Ramos (cell line): Measurements from ENCODE around the gene RXRB.

Experiments
- in situ Hi-C: fragments of 300-500 bp; cut with MboI; formaldehyde crosslinking; loops from one replicate; pipeline ENCODE4 v1.14.3; 2022; ENCODE audit warnings: low sequenced_read_pairs; ENCODE audit not compliant: unreplicated experiment

The RXRB gene

GRCh38 chr6:33213166-33213988 is 12.9 kb upstream of the RXRB start:
- in situ Hi-C loops, result no loop called here

- in situ Hi-C loops, result no loop called here
These were observed 12.3 kb upstream of the RXRB start for GRCh38 chr6:33212857-33213165.

- in situ Hi-C loops, result no loop called here
These were observed 11.4 kb upstream of the RXRB start for GRCh38 chr6:33211666-33212422.

- in situ Hi-C loops, result no loop called here
These were observed 10.7 kb upstream of the RXRB start for GRCh38 chr6:33211136-33211535.

- in situ Hi-C loops, result no loop called here
These were observed 9.4 kb upstream of the RXRB start for GRCh38 chr6:33209856-33210255.

GRCh38 chr6:33208091-33208967 is 7.9 kb upstream of the RXRB start, which contains the start of gene RING1:
RING1 (plus strand) TSS chr6:33208500; CDS start chr6:33208823, 323 bp downstream.
- in situ Hi-C loops, result no loop called here

GRCh38 chr6:33207552-33208090 is 7.2 kb upstream of the RXRB start:
- in situ Hi-C loops, result no loop called here

- in situ Hi-C loops, result no loop called here
These were observed 6.5 kb upstream of the RXRB start for GRCh38 chr6:33206864-33207551.

- in situ Hi-C loops, result no loop called here
These were observed 5.8 kb upstream of the RXRB start for GRCh38 chr6:33206027-33206863.

GRCh38 chr6:33205191-33206026 is 4.9 kb upstream of the RXRB start:
- in situ Hi-C loops, result no loop called here

GRCh38 chr6:33204415-33205190 is 4.1 kb upstream of the RXRB start, which contains the start of gene HSD17B8:
HSD17B8 (plus strand) TSS chr6:33204655; CDS start chr6:33204669, 14 bp downstream.
- in situ Hi-C loops, result no loop called here

- in situ Hi-C loops, result no loop called here
These were observed 3.6 kb upstream of the RXRB start for GRCh38 chr6:33204165-33204414.

- in situ Hi-C loops, result no loop called here
These were observed 3.1 kb upstream of the RXRB start for GRCh38 chr6:33203443-33204164.

- in situ Hi-C loops, result no loop called here
These were observed 2.3 kb upstream of the RXRB start for GRCh38 chr6:33202799-33203198.

GRCh38 chr6:33201935-33202334 is 1.5 kb upstream of the RXRB start:
- in situ Hi-C loops, result no loop called here

- in situ Hi-C loops, result no loop called here
These were observed 681 bp upstream of the RXRB start for GRCh38 chr6:33201147-33201545.

- in situ Hi-C loops, result no loop called here
These were observed 712 bp downstream of the RXRB start for GRCh38 chr6:33199687-33200218.
